ENCODE data around the gene NMNAT3. TPM values are rescaled to one million over a fixed set of nuclear protein-coding genes. Genes with fewer than 3 reads are reported as not detected.

Gene NMNAT3
- total RNA-seq: 10 to 100 TPM in 1 of 2 donors, 1 to 10 TPM in 1; 5.2 to 12.7 TPM
- polyA plus RNA-seq: 10 to 100 TPM in 1 of 2 donors, 1 to 10 TPM in 1; 3.4 to 13.1 TPM
- long read RNA-seq, donor 1, partial matches to known transcripts: 1 of 18 reads
- long read RNA-seq, donor 1, other reads (novel, unspliced or antisense): 12 of 18 reads
- long read RNA-seq, donor 2, partial matches to known transcripts: 0 of 6 reads
- long read RNA-seq, donor 2, other reads (novel, unspliced or antisense): 6 of 6 reads

DNA sequence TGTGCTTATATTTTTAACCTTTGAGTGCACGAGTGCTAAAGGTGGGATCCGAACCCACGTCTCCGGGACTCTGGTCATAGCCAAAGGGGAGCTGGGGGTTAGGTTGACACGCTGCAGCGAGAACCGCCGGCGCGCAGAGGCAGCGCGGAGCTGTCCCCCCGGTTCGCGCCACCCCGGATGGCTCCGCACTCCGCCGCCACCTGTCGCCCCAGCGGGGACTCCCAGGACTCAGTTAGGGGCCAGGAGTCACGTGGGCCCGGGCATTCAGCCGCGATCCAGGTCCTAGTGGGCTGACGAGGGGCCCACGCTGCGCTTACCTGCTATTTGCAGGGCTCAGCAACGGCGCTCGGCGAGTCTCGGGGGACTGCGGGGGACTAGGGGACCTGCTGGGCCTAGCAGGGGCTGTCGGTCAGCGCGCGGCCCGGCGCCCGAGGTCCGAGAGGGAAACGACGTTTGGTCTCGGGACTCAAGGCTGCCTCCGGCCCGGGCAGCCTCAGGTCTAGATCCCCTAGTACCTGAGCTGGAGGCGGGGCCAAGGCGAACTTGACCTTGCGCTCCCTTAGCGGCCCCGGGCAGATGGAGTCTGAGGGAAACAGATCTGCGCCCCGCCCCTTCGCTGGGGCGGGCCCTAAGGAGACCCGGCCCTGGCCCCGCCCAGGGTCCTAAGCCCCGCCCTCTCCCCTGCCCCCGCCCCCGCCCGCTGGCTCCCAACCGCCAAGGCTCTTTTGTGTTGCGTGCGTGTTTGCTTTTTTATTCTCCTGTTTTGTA lies at the start of gene NMNAT3:
TSS of gene NMNAT3 (minus strand) at position 585 of the 768 bp plus-strand sequence. CDS start 50,248 bp downstream, outside the sequence.
- Histone ChIP-seq H3K9me3 (ENCODE audit: control insufficient read depth, low read length) (no peaks in the 10 kb centered on the region), H3K4me1 (ENCODE audit: control insufficient read depth in 1 of 2, insufficient read depth in 2 of 2, low read length in 2 of 2) (no peaks in the 10 kb centered on the region), H3K27me3 (ENCODE audit: control insufficient read depth in 1 of 2, insufficient read depth in 2 of 2, low read length in 1 of 2) (no peaks in the 10 kb centered on the region), H3K36me3 (ENCODE audit: control insufficient read depth in 1 of 2, insufficient read depth in 2 of 2, low read length in 1 of 2) (no peaks in the 10 kb centered on the region), H3K4me3 (ENCODE audit: low read length in 2 of 2) (peak within 1 kb of the TSS; percentile 22 to 68), H3K27ac (ENCODE audit: low read depth in 1 of 2, low read length in 2 of 2) (no peak within 1 kb of the TSS)
- DNase-seq: peak; percentile 89 to 94
- 1 to 3% methylated on average over 59 to 65 of the region's 65 CpGs for WGBS, 2 donors
- ATAC-seq (ENCODE audit: low FRiP score): peak; percentile 97
- intact Hi-C loops (cut with DNase I): loop anchor here in 1 of 2 donors (5.0 kb wide), 1 partner anchor 140 kb away; the partner anchor contains the start of gene RBP1

DNA sequence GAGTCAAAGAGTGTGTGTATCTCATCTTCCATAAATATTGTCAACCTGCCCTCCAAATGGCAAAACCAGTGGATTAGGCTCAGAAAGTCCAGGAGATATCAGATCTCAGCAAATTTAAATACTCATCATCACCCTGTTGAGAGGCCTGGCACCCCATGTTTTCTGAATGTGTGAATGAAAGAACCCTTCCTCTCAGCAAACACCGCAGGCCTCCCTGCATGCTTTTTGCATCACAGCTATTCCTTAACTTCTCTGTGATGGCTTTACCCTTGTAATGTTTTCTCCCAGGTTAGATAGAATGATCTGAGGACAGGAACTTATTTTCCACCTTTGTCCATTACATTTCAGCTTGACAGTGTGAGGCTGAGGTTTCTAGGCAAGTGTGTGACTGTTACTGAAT lies 43.6 kb upstream of the NMNAT3 start:
- H3K36me3 ChIP-seq (ENCODE audit: control insufficient read depth in 1 of 2, insufficient read depth in 2 of 2, low read length in 1 of 2): no peaks in the 10 kb centered on the region
- intact Hi-C loops (cut with DNase I): no loop called here
- ATAC-seq (ENCODE audit: low FRiP score) (no peak), DNase-seq (no peak)
- no peak overlapping the region for H3K27ac ChIP-seq (ENCODE audit: low read depth in 1 of 2, low read length in 2 of 2)
- H3K9me3 ChIP-seq (ENCODE audit: control insufficient read depth, low read length): no peaks in the 10 kb centered on the region
- H3K4me3 ChIP-seq (ENCODE audit: low read length in 2 of 2): no peak overlapping the region
- H3K27me3 ChIP-seq (ENCODE audit: control insufficient read depth in 1 of 2, insufficient read depth in 2 of 2, low read length in 1 of 2): peaks cover 0 to 3% of the 10 kb centered on the region in 2 donors
- no peaks in the 10 kb centered on the region for H3K4me1 ChIP-seq (ENCODE audit: control insufficient read depth in 1 of 2, insufficient read depth in 2 of 2, low read length in 2 of 2)
- WGBS, 2 donors: 52 to 59% methylated on average over 1 of the region's 1 CpG

DNA sequence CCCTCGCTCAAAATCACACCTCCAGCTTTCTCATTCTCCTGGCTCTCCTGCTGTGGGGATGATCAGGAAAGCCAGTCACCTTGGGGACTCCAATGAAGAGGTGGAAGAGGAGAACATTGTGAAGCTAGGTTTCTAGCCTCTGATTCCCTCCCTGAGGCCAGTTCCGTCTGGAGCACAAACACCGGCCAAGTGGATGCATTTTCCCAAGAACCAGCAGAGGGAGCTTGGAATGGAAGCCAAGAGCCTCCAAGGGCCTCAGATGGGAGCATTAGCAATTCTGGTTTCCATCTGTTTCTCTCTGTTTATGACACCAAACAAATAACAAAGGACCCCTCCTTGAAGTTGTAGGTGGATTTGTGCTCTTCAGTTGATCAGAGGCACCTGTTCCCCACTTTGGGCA lies 40.6 kb upstream of the NMNAT3 start:
- peak; percentile 64 for ATAC-seq (ENCODE audit: low FRiP score)
- Histone ChIP-seq H3K27ac (ENCODE audit: low read depth in 1 of 2, low read length in 2 of 2) (no peak overlapping the region), H3K4me1 (ENCODE audit: control insufficient read depth in 1 of 2, insufficient read depth in 2 of 2, low read length in 2 of 2) (no peaks in the 10 kb centered on the region), H3K27me3 (ENCODE audit: control insufficient read depth in 1 of 2, insufficient read depth in 2 of 2, low read length in 1 of 2) (peaks cover 0 to 6% of the 10 kb centered on the region in 2 donors), H3K4me3 (ENCODE audit: low read length in 2 of 2) (no peak overlapping the region), H3K36me3 (ENCODE audit: control insufficient read depth in 1 of 2, insufficient read depth in 2 of 2, low read length in 1 of 2) (no peaks in the 10 kb centered on the region), H3K9me3 (ENCODE audit: control insufficient read depth, low read length) (no peaks in the 10 kb centered on the region)
- WGBS, 2 donors: 26 to 30% methylated on average over 3 of the region's 3 CpGs
- DNase-seq: no peak
- intact Hi-C loops (cut with DNase I): no loop called here

DNA sequence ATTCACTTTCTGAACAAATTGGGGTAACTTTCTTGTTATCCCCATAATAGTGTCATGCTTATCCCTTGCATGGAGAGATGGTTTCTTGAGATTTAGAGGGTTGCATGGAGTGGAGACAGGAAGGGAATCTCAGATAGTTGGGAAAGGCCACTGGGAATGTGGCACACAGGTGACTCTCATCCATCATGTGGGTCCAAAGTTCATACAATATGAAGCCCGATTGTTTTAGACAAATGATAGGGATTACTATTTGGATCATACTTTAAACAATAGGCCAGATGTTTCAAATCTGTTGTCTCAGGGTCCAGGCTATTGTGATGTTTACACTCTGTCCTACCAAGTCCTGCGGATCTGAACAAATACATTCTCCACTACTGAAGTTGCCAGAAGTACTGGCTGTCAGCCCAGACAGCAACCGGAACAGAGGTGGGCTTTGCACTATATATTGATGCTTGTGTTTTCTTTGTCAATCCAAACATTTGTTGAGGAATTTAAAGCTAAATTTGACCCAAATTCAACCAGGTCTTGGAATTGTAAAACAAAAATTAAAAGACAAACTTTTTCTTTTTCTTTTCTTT lies 39.2 kb upstream of the NMNAT3 start:
- WGBS, 2 donors: 37 to 41% methylated on average over 3 of the region's 3 CpGs
- no peak for DNase-seq

DNA sequence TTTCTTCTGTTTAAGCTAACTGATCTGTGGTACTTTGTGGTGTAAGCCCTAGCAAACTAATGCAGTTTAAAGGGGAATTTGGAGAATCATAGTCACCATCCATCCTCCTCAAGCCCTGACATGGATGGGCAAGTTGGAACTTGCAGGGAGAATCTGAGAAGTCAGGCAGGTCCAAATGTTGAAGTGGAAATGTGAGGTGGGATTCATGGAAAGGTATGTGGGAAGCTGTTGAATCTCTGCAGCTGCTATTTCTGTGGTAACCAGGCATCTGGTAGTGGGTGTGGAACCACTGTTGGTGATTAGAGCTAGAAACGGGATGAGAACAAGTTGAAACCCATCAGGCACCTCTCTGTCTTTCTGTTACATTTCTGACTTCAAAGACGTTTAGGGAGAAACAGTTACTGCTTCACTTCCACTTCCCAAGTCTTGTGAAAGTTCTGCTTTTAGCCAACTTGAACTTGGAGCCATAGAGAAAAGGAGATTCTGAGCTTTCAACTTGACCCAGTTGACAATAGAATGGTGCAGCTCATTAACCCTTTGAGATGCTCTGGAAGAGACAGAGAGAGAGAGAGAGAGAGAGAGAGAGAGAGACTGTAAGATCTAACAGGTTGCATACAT lies 38.1 kb upstream of the NMNAT3 start:
- Histone ChIP-seq H3K4me1 (ENCODE audit: control insufficient read depth in 1 of 2, insufficient read depth in 2 of 2, low read length in 2 of 2) (no peaks in the 10 kb centered on the region), H3K4me3 (ENCODE audit: low read length in 2 of 2) (no peak overlapping the region), H3K27ac (ENCODE audit: low read depth in 1 of 2, low read length in 2 of 2) (no peak overlapping the region), H3K9me3 (ENCODE audit: control insufficient read depth, low read length) (no peaks in the 10 kb centered on the region), H3K27me3 (ENCODE audit: control insufficient read depth in 1 of 2, insufficient read depth in 2 of 2, low read length in 1 of 2) (peaks cover 0 to 2% of the 10 kb centered on the region in 2 donors), H3K36me3 (ENCODE audit: control insufficient read depth in 1 of 2, insufficient read depth in 2 of 2, low read length in 1 of 2) (no peaks in the 10 kb centered on the region)
- intact Hi-C loops (cut with DNase I): no loop called here
- DNase-seq: no peak
- WGBS, 2 donors: 40 to 45% methylated on average over 2 of the region's 2 CpGs
- ATAC-seq (ENCODE audit: low FRiP score): no peak

More for the DNA sequence above, 39.2 kb upstream of the NMNAT3 start:
- no peak overlapping the region for H3K4me3 ChIP-seq (ENCODE audit: low read length in 2 of 2)
- intact Hi-C loops (cut with DNase I): no loop called here
- H3K4me1 ChIP-seq (ENCODE audit: control insufficient read depth in 1 of 2, insufficient read depth in 2 of 2, low read length in 2 of 2): no peaks in the 10 kb centered on the region
- H3K27ac ChIP-seq (ENCODE audit: low read depth in 1 of 2, low read length in 2 of 2): no peak overlapping the region
- ATAC-seq (ENCODE audit: low FRiP score): no peak
- peaks cover 0 to 6% of the 10 kb centered on the region in 2 donors for H3K27me3 ChIP-seq (ENCODE audit: control insufficient read depth in 1 of 2, insufficient read depth in 2 of 2, low read length in 1 of 2)
- H3K9me3 ChIP-seq (ENCODE audit: control insufficient read depth, low read length): no peaks in the 10 kb centered on the region
- no peaks in the 10 kb centered on the region for H3K36me3 ChIP-seq (ENCODE audit: control insufficient read depth in 1 of 2, insufficient read depth in 2 of 2, low read length in 1 of 2)

DNA sequence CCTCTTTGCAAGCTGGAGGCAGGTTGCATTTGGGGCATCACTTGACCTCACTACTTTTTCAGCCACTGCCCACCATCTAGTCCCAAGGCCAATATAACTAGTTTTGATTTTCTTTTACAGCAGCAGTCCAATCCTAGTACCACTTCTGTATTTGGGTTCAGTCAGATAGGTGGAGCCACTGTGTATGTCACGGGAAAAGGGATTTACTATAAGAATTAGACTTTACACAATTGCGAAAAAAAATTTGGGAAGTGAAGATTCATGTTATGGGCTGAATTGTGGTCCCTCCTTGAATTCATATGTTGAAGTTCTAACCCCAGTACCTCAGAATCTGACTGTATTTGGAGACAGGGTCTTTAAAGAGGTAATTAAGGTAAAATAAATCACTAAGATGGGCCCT lies 37.4 kb upstream of the NMNAT3 start:
- Histone ChIP-seq H3K4me1 (ENCODE audit: control insufficient read depth in 1 of 2, insufficient read depth in 2 of 2, low read length in 2 of 2) (no peaks in the 10 kb centered on the region), H3K27ac (ENCODE audit: low read depth in 1 of 2, low read length in 2 of 2) (no peak overlapping the region), H3K36me3 (ENCODE audit: control insufficient read depth in 1 of 2, insufficient read depth in 2 of 2, low read length in 1 of 2) (no peaks in the 10 kb centered on the region), H3K27me3 (ENCODE audit: control insufficient read depth in 1 of 2, insufficient read depth in 2 of 2, low read length in 1 of 2) (peaks cover 0 to 2% of the 10 kb centered on the region in 2 donors), H3K4me3 (ENCODE audit: low read length in 2 of 2) (no peak overlapping the region), H3K9me3 (ENCODE audit: control insufficient read depth, low read length) (no peaks in the 10 kb centered on the region)
- ATAC-seq (ENCODE audit: low FRiP score) (no peak), DNase-seq (no peak)
- WGBS, 2 donors: 92 to 93% methylated on average over 2 of the region's 2 CpGs
- intact Hi-C loops (cut with DNase I): no loop called here

DNA sequence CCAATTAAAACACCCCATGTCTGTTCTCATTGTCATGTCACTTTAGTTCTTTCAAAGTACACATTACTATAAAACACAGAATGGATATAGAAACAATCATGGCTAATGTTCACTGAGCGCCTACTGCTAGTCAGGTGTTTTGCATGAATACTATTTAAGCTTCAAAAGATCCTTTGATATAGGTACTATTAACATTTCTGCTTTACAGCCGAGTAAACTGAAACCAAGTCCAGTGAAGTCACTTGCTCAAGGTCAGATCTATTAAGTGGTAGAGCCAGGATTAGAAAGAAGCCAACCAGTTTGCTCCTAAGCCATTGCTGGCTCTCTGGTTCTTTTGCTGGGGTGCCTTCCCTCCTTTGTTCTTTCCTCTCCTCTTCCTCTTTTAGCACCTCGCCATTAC lies 32.4 kb upstream of the NMNAT3 start:
- ATAC-seq (ENCODE audit: low FRiP score) (no peak), DNase-seq (no peak)
- intact Hi-C loops (cut with DNase I): no loop called here
- peaks cover 0 to 2% of the 10 kb centered on the region in 2 donors for H3K27me3 ChIP-seq (ENCODE audit: control insufficient read depth in 1 of 2, insufficient read depth in 2 of 2, low read length in 1 of 2)
- no peak overlapping the region for H3K4me3 ChIP-seq (ENCODE audit: low read length in 2 of 2)
- no peaks in the 10 kb centered on the region for H3K9me3 ChIP-seq (ENCODE audit: control insufficient read depth, low read length)
- WGBS, 2 donors: 59 to 62% methylated on average over 3 of the region's 3 CpGs
- no peak overlapping the region for H3K27ac ChIP-seq (ENCODE audit: low read depth in 1 of 2, low read length in 2 of 2)
- H3K4me1 ChIP-seq (ENCODE audit: control insufficient read depth in 1 of 2, insufficient read depth in 2 of 2, low read length in 2 of 2): no peaks in the 10 kb centered on the region
- H3K36me3 ChIP-seq (ENCODE audit: control insufficient read depth in 1 of 2, insufficient read depth in 2 of 2, low read length in 1 of 2): no peaks in the 10 kb centered on the region

DNA sequence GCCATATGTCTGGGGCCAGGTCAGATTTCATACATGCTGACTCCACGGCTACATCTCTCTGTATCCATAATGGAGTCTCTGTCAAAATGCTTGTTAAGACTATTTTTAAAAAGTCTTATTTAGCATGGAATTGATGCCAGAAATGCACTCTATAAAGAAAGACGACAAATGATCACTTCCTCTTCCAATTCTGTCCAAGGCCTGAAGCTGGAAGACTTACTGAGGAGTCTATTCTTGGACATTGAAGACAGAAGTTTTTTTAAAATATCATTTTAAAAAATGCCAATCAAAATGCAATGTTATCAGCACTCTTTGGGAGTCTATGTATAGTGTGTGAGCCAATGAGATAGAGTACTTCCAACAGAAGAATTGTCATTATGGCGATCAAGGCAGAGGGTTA lies 27.9 kb upstream of the NMNAT3 start:
- no peak overlapping the region for H3K27ac ChIP-seq (ENCODE audit: low read depth in 1 of 2, low read length in 2 of 2)
- no peak overlapping the region for H3K4me3 ChIP-seq (ENCODE audit: low read length in 2 of 2)
- DNase-seq (no peak), ATAC-seq (ENCODE audit: low FRiP score) (no peak)
- no peaks in the 10 kb centered on the region for H3K4me1 ChIP-seq (ENCODE audit: control insufficient read depth in 1 of 2, insufficient read depth in 2 of 2, low read length in 2 of 2)
- no peaks in the 10 kb centered on the region for H3K27me3 ChIP-seq (ENCODE audit: control insufficient read depth in 1 of 2, insufficient read depth in 2 of 2, low read length in 1 of 2)
- H3K9me3 ChIP-seq (ENCODE audit: control insufficient read depth, low read length): peaks cover 3% of the 10 kb centered on the region
- WGBS, 2 donors: 57 to 65% methylated on average over 3 of the region's 3 CpGs
- intact Hi-C loops (cut with DNase I): no loop called here
- H3K36me3 ChIP-seq (ENCODE audit: control insufficient read depth in 1 of 2, insufficient read depth in 2 of 2, low read length in 1 of 2): no peaks in the 10 kb centered on the region

All from aorta (tissue), 5 donors.